ENCODE data around the gene NDUFA8. TPM values are rescaled to one million over a fixed set of nuclear protein-coding genes. Genes with fewer than 3 reads are reported as not detected.

Gene NDUFA8
- total RNA-seq, 1 donor from 2014 or later, result 45.2 TPM

DNA sequence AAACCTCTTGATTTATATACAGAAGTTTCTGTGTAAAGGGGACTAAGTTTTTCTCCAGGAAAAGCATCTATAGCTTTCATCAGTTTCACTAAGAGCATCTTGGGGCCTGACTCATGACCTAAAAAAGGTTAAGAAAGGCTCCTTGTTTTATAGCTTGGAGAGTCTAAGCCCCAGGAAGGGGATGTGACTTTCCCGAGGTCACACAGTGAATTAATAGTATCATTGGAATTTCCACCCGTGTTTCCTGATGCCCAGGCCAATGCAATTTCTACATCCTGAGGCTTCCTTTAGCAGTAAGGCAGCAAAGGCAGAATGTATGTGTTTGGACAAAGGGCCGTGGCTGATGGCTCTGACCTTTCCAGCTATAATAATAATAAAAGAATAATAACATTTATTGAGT is 8.8 kb upstream of the NDUFA8 start:
- peaks cover 4% of the 10 kb centered on the region for H3K4me1 Mint-ChIP-seq (ENCODE audit: unreplicated experiment)
- peaks cover 5% of the 10 kb centered on the region for H3K9me3 Mint-ChIP-seq (ENCODE audit: unreplicated experiment)
- H3K27me3 Mint-ChIP-seq (ENCODE audit: unreplicated experiment), result peaks cover 7% of the 10 kb centered on the region
- no peak overlapping the region for H3K27ac Mint-ChIP-seq (ENCODE audit: unreplicated experiment)
- TF ChIP-seq CTCF (IDR thresholded peaks at IDR 0.05; ENCODE audit: unreplicated experiment), result no peak
- no peak overlapping the region for H3K4me3 Mint-ChIP-seq (ENCODE audit: unreplicated experiment)
- DNase-seq (ENCODE audit: low spot score), result no peak
- peaks cover 13% of the 10 kb centered on the region for H3K36me3 Mint-ChIP-seq (ENCODE audit: low read depth, unreplicated experiment)

- H3K36me3 Mint-ChIP-seq (ENCODE audit: low read depth, unreplicated experiment), result peaks cover 10% of the 10 kb centered on the region
- no peak overlapping the region for H3K4me3 Mint-ChIP-seq (ENCODE audit: unreplicated experiment)
- peak overlapping the region; percentile 36 for H3K27ac Mint-ChIP-seq (ENCODE audit: unreplicated experiment)
- H3K4me1 Mint-ChIP-seq (ENCODE audit: unreplicated experiment), result peaks cover 3% of the 10 kb centered on the region
- peaks cover 5% of the 10 kb centered on the region for H3K9me3 Mint-ChIP-seq (ENCODE audit: unreplicated experiment)
- peaks cover 14% of the 10 kb centered on the region for H3K27me3 Mint-ChIP-seq (ENCODE audit: unreplicated experiment)
- DNase-seq (ENCODE audit: low spot score), result no peak
- TF ChIP-seq CTCF (IDR thresholded peaks at IDR 0.05; ENCODE audit: unreplicated experiment), result no peak
These were observed 4.7 kb upstream of the NDUFA8 start for GRCh38 chr9:122164286-122164685.

GRCh38 chr9:122162415-122162814 is 2.8 kb upstream of the NDUFA8 start:
- peaks cover under 1% of the 10 kb centered on the region for H3K36me3 Mint-ChIP-seq (ENCODE audit: low read depth, unreplicated experiment)
- no peak for DNase-seq (ENCODE audit: low spot score)
- no peaks in the 10 kb centered on the region for H3K9me3 Mint-ChIP-seq (ENCODE audit: unreplicated experiment)
- H3K27ac Mint-ChIP-seq (ENCODE audit: unreplicated experiment), result no peak overlapping the region
- H3K4me3 Mint-ChIP-seq (ENCODE audit: unreplicated experiment), result no peak overlapping the region
- H3K4me1 Mint-ChIP-seq (ENCODE audit: unreplicated experiment), result peaks cover 12% of the 10 kb centered on the region
- H3K27me3 Mint-ChIP-seq (ENCODE audit: unreplicated experiment), result peaks cover 12% of the 10 kb centered on the region
- TF ChIP-seq CTCF (IDR thresholded peaks at IDR 0.05; ENCODE audit: unreplicated experiment), result no peak

DNA sequence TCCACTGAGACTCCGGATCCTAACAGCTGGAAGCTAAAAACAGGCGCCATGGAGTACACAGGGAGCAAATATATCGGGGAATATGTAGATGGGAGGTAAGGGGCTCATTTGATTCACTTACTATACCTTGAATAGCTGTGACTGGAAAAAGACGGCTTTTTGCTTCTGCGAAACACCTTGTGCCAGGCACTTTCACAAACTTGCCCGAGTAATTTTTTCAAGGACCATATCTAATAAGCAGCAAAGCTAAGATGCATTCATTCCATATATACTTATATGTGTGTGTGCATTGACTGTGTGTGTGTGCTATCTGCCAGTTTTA is 307 bp upstream of the NDUFA8 start:
- H3K27ac Mint-ChIP-seq (ENCODE audit: unreplicated experiment), result peak overlapping the region; percentile 84
- DNase-seq (ENCODE audit: low spot score), result no peak
- no peak for TF ChIP-seq CTCF (IDR thresholded peaks at IDR 0.05; ENCODE audit: unreplicated experiment)
- H3K4me3 Mint-ChIP-seq (ENCODE audit: unreplicated experiment), result peak overlapping the region; percentile 99
- H3K4me1 Mint-ChIP-seq (ENCODE audit: unreplicated experiment), result peaks cover 12% of the 10 kb centered on the region
- no peaks in the 10 kb centered on the region for H3K36me3 Mint-ChIP-seq (ENCODE audit: low read depth, unreplicated experiment)
- peaks cover 15% of the 10 kb centered on the region for H3K27me3 Mint-ChIP-seq (ENCODE audit: unreplicated experiment)
- H3K9me3 Mint-ChIP-seq (ENCODE audit: unreplicated experiment), result no peaks in the 10 kb centered on the region

DNA sequence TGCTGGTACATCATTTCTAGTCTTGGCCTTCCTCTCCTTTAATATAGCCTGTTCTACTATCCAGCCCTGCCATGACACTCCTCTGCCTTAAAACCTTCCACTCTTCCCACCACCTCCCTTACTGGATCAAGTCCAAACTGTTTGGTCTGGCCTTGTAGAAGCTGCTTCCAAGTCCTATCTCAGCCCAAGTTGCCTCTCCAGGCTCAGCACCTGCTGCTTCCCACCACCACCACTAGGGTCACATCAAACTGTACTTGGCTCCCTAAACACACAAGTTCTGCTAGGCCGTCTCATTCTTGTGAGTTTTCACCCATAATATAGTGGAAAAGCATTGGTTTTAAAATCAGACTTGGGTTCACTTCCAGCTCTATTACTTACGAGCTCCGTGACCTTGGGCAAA is 1.4 kb downstream of the NDUFA8 start:
- H3K27me3 Mint-ChIP-seq (ENCODE audit: unreplicated experiment), result peaks cover 12% of the 10 kb centered on the region
- no peak for TF ChIP-seq CTCF (IDR thresholded peaks at IDR 0.05; ENCODE audit: unreplicated experiment)
- H3K4me3 Mint-ChIP-seq (ENCODE audit: unreplicated experiment), result peak overlapping the region; percentile 20
- no peaks in the 10 kb centered on the region for H3K9me3 Mint-ChIP-seq (ENCODE audit: unreplicated experiment)
- DNase-seq (ENCODE audit: low spot score), result peak; percentile 39
- no peaks in the 10 kb centered on the region for H3K36me3 Mint-ChIP-seq (ENCODE audit: low read depth, unreplicated experiment)
- H3K4me1 Mint-ChIP-seq (ENCODE audit: unreplicated experiment), result peaks cover 12% of the 10 kb centered on the region
- peak overlapping the region; percentile 26 for H3K27ac Mint-ChIP-seq (ENCODE audit: unreplicated experiment)

Data from endothelial cell (in vitro differentiated cells).